ENCODE results near the gene KRTAP4-3. TPM values are rescaled to one million over a fixed set of nuclear protein-coding genes. Genes with fewer than 3 reads are reported as not detected.

The KRTAP4-3 gene
- total RNA-seq, 1 experiment from 2014 or later: not detected

- no peak overlapping the region for H2AFZ ChIP-seq (ENCODE audit: low read length)
- H3K4me1 Mint-ChIP-seq: no peaks in the 10 kb centered on the region
Observed at GRCh38 chr17:41171886-41172285, 3.9 kb upstream of the KRTAP4-3 start.

More at GRCh38 chr17:41171886-41172285, 3.9 kb upstream of the KRTAP4-3 start:
- no peak overlapping the region for H4K8ac ChIP-seq (replicated peaks; ENCODE audit: insufficient read length, low read depth, low read length)
- H4K5ac ChIP-seq (ENCODE audit: insufficient read length, low read depth, low read length): no peak overlapping the region
- Mint-ChIP-seq H3K9me3 (no peaks in the 10 kb centered on the region; a peak in 1 of 5 replicates), H3K4me3 (no peak overlapping the region), H3K27me3 (ENCODE audit: low read depth) (no peaks in the 10 kb centered on the region; the same call in 1 of the 2 replicates), H3K27ac (no peak overlapping the region), H3K36me3 (ENCODE audit: insufficient read depth in 1 of 3, low read depth in 3 of 3) (no peaks in the 10 kb centered on the region)
- no peak overlapping the region for H3K9ac ChIP-seq (ENCODE audit: extremely low read depth, insufficient read length, low read length)
- no peak overlapping the region for H3K23ac ChIP-seq (ENCODE audit: insufficient read length, low read depth, low read length)
- H3K79me2 ChIP-seq (ENCODE audit: insufficient read depth, low read length): no peaks in the 10 kb centered on the region
- H4K91ac ChIP-seq (ENCODE audit: insufficient read length, low read depth, low read length): no peak overlapping the region
- H2BK120ac ChIP-seq (ENCODE audit: low read depth, low read length, poor library complexity, severe bottlenecking): no peak overlapping the region
- TF ChIP-seq CTCF (conservative IDR thresholded peaks at IDR 0.05): no peak
- no peak overlapping the region for H3K4ac ChIP-seq (ENCODE audit: low read depth, low read length)
- no peak overlapping the region for H2BK20ac ChIP-seq (ENCODE audit: low read depth, low read length, poor library complexity, severe bottlenecking)
- no peak overlapping the region for H3K56ac ChIP-seq (ENCODE audit: insufficient read length, low read depth, low read length)
- no peaks in the 10 kb centered on the region for H3K27me3 ChIP-seq (ENCODE audit: insufficient read depth, low read length)
- H2AK5ac ChIP-seq (ENCODE audit: insufficient read length, low read length): no peak overlapping the region
- WGBS (ENCODE audit: extremely low coverage, insufficient read length, low lambda C conversion rate): no CpG with 5 or more reads among the region's 2 CpGs
- H3K4me1 ChIP-seq (ENCODE audit: insufficient read depth, low read length): no peaks in the 10 kb centered on the region
- H2BK15ac ChIP-seq (ENCODE audit: low read depth, low read length): no peak overlapping the region
- H3K23me2 ChIP-seq (ENCODE audit: insufficient read length, low read depth, low read length, poor library complexity, severe bottlenecking): no peaks in the 10 kb centered on the region
- no peak overlapping the region for H3K14ac ChIP-seq (ENCODE audit: insufficient read depth, low read length)
- no peak overlapping the region for H3K18ac ChIP-seq (ENCODE audit: insufficient read length, low read depth, low read length)
- DNase-seq: no peak
- H3K27ac ChIP-seq (ENCODE audit: insufficient read length, low read depth, low read length): no peak overlapping the region
- H3K9me3 ChIP-seq (ENCODE audit: control insufficient read depth, low read depth, low read length): no peaks in the 10 kb centered on the region
- H3K4me2 ChIP-seq (ENCODE audit: insufficient read depth, insufficient read length, low read length): no peak overlapping the region
- no peaks in the 10 kb centered on the region for H4K20me1 ChIP-seq (ENCODE audit: control insufficient read depth, insufficient read depth, insufficient read length)
- H3K79me1 ChIP-seq (ENCODE audit: insufficient read depth, low read depth, low read length, poor library complexity, severe bottlenecking): no peaks in the 10 kb centered on the region
- H3T11ph ChIP-seq (ENCODE audit: low read length): no peak overlapping the region
- H2BK12ac ChIP-seq (ENCODE audit: insufficient read length, low read depth, low read length): no peak overlapping the region
- no peak overlapping the region for H2BK5ac ChIP-seq (ENCODE audit: insufficient read length, low read length)
